ENCODE data around the gene SERPINB6. TPM values are rescaled to one million over a fixed set of nuclear protein-coding genes. Genes with fewer than 3 reads are reported as not detected.
"Not testable (repeated sequence)": the region's sequence is repeated elsewhere in the genome, so short reads cannot be mapped to it uniquely, and the experiment has no call there.

The SERPINB6 gene
- total RNA-seq, 1 donor from 2014 or later: 89.5 TPM

DNA sequence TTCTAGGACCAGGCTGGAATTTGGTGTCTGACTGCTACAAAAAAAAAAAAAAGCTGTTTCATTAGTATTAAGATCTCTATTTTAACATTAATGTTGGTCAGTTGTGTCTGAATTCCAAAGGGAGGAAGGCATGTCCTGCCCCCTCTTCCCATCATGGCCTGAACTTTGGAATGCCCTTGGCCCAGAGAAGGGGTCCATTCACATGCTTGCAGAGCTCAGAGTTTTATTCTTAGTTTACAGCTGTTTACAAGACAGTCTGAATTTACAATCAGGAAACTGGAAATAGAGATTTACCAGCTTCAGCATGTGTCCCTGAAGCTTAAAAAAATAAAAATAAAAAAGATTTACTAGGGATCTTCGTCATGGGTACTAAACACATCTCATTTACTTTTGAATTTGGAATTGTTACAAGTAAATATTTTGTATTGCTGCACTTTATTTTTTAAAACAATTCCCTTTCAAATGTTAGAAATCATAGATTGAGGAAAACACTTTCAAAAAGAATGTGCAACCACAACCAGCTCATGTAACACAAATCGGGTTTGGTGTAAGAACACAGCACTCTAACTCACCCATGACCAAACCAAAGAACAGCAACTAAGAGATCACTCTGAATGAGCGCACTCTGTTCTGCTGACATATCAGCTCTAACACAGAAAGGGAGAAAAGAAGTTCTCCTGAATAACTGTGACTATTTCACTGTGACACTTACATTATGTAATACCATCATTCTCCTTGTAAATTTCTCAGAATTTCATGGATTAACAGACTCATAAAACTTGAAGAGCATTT is 6.6 kb upstream of the SERPINB6 start:
- DNase-seq: no peak

DNA sequence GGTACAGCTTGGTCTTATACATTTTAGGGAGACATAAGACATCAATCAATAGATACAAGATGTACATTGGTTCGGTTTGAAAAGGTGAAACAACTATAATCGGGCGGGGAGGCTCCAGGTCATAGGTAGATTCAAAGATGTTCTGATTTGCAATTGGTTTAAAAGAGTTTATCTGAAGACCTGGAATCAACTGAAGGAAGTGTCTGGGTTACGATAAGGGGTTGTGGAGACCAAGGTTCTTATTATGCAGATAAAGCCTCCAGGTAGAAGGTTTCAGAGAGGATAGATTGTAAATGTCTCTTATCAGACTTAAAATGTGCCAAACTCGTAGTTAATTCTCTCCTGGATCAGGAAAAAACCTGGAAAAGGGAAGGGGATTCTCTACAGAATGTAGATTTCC is 5.9 kb upstream of the SERPINB6 start:
- no peak for DNase-seq

DNA sequence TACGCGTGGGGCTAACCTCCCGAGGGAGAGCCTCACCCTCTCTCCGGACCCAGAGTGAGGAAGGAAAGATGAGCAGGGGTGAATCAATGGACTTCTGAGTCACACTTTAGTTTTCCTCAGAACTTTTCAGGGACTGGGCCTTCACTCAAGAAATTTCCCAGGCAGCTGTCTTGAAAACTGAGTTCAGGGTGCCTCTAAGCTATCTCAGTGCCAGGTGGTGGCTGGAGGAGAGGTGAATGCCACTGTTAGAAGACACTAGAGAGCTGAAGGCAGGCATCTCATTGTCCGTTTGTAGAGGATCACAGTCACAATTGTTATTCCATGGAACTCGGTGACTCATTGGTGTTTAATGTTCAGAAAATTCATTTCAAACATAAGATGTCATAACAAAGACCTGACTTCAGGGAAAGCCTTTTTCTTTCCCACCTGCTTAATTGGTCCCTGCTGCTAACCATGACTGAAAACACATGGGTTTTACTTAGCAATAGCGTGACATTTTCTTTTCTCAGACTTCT is 5.3 kb upstream of the SERPINB6 start:
- peak; percentile 39 for DNase-seq

DNA sequence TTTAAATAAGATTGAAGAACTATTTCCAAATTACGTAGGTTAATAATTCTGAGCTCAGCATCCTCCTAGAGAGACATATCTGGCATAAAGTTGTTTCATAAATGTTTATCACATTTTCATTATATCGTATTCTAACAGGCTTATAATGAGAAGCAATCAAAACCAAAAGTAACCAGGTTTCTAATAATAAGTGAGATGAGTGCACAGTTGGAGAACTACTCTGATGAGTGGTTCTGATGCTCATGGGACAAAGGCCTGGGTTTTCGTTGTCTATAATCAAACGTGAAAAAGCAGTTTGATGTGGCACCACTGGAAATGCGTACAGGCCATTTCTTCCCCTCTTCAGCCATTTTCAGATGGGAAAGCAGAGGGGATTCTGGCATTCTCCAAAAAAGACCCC is 4.7 kb upstream of the SERPINB6 start:
- no peak for DNase-seq

DNA sequence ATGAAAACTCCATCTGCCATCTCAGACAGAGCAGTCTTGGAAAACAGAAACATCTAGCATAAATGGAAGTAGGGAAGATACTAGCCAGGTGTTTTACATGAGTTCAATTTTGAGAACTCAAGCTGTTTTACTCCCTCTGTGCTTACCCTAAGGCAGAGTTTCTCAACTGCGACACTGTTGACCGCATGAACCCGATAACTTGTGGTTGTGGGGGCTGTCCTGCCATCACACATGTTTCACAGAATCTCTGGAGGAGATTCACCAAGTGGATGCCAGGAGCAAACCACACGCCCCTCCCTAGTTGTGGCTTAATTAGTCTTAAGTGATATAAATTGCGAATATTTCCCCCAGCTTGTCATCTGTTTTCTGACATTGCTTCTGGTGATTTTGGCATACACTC is 2.3 kb upstream of the SERPINB6 start:
- no peak for DNase-seq

DNA sequence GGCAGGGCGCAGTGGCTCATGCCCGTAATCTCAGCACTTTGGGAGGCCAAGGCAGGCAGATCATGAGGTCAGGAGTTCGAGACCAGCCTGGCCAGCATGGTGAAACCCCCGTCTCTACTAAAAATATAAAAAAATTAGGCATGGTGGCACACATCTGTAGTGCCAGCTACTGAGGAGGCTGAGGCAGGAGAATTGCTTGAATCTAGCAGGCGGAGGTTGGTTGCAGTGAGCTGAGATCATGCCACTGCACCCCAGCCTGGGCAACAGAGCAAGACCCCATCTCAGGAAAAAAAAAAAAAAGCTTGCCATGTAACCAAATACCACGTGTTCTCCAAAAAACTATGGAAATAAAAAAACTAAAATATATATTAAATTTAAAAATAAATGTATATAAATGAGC is 1.8 kb upstream of the SERPINB6 start:
- not testable (repeated sequence) for DNase-seq

DNA sequence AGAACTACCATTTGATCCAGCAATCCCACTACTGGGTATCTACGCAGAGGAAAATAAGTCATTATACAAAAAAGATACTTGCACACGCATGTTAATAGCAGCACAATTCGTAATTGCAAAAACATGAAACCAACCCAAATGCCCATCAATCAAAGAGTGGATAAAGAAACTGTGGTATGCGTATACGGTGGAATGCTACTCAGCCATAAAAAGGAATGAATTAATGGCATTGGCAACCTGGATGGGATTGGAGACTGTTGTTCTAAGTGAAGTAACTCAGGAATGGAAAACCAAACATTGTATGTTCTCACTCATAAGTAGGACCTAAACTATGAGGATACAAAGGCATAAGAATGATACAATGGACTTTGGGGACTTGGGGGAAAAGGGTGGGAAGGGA is 1.3 kb upstream of the SERPINB6 start:
- not testable (repeated sequence) for DNase-seq

DNA sequence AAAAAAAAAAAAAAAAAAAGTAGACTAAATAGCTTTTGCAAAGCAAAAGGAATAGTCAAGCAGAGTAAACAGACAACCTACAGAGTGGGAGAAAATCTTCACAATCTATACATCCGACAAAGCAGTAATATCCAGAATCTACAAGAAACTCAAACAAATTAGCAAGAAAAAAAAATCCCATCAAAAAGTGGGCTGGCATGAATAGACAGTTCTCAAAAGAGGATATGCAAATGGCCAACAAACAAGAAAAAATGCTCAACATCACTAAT is 786 bp upstream of the SERPINB6 start:
- not testable (repeated sequence) for DNase-seq

DNA sequence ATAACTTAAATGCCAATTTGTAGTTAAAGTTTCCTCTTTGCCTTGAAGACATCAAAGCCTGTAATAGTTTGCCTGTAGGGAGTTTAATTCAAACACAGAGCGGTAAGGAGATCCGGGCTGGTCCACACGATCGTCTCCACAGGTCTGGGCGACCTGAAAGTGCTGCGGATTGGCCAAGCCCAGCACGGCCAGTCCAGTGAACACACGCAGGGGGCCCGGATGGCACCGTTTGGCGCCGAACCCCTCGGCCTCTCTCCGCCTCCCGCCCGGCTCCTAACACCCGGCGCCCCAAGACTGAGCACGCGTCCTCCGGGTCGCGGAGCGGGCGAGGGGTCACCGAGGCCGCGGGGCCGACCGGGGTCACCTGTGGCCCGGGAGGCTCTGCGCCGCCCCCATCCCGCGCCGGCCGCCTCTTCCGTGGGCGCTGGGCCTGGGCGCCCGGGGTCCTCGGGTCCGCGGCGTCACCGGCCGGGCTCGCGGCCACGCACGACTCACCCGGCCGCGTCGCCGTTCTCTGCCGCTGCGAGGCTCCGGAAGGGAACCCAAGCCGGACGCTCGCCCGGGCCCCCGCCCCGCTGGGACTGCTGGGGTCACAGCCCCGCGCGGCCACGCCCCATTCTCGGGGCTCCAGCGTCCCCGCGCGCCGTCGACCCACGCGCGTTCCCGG is 481 bp downstream of the SERPINB6 start:
- DNase-seq: peak; percentile 64

DNA sequence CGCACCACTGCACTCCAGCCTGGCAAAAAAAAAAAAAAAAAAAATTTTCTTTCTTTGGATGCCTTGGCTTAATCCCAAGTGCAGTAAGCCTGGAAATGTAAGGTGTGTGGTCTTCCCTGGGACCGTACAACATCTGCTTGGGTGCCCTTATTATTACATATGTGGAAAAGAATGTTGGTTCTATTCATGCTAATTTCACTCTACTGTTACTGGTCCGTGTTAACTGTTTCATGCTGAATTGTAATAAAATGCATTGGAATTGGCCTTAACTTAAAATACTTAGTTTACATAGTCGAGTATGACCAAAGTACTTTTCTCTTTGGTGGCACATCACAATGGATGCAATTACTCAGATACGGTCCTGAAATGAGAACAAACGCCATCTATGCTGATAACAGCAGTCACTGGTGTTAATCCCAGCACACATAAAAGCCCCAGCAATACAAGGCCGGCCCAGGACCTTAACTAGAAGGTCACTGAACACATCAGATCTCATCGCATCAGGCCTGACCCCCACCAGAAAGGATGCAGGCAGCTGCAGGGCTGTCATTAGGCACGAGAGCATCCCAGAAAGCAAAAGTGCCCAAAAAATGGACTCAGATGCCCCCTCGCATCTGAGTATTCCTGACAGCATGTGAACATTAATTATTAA is 1.2 kb downstream of the SERPINB6 start:
- peak; percentile 26 for DNase-seq

DNA sequence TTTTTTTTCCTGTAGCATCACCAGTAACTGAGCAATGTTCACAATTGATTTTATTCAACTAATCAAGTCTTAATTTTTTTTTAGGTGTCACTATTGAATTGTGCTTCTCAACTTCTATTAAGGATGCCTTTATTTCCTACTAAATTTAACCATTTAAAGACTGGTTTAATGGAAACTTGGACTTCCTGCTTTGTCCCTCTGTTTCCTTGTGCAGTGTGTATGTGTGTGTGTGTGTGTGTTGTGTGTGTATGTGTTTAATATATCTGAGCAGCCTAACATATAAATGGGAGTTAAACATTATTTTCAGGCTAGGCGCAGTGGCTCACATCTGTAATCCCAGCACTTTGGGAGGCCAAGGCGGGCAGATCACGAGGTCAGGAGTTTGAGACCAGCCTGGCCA is 1.8 kb downstream of the SERPINB6 start:
- no peak for DNase-seq

DNA sequence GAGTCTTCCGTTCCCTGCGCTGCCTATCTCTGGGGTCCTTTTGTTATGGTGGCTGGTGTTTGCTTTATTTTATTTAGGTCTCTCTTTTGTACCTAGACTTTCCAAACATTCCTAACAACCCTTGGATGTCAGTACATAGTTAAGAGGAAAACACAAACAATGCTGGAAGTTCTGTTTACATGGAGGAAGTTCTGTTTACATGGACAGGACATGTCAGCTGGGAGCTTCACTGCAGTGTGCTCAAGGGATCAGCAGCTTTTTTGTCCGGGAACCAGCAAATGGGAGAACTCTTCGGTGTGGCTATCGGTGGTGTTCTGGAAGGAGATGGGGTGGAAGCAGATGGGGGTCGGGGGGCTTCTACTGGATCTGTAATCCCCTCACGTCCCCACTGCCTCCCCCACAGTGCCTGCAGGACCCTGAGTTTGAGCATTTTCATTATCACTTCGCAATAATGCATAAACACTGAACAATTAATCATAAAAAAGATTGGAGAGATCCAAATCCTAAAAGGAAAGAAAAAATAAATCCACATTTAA is 2.7 kb downstream of the SERPINB6 start:
- DNase-seq: no peak

DNA sequence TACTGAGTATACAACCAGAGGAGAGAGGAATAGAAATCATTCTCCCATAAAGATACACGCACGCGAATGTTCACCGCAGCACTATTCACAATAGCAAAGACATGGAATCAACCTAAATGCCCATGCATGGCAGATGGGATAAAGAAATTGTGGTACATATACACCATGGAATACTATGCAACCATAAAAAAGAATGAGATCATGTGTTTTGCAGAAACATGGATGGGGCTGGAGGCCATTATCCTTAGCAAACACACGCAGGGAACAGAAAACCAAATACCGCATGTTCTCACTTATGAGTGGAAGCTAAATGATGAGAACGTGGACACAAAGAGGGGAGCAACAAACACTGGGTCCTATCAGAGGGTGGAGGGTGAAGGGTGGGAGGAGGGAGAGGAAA is 3.4 kb downstream of the SERPINB6 start:
- no peak for DNase-seq

DNA sequence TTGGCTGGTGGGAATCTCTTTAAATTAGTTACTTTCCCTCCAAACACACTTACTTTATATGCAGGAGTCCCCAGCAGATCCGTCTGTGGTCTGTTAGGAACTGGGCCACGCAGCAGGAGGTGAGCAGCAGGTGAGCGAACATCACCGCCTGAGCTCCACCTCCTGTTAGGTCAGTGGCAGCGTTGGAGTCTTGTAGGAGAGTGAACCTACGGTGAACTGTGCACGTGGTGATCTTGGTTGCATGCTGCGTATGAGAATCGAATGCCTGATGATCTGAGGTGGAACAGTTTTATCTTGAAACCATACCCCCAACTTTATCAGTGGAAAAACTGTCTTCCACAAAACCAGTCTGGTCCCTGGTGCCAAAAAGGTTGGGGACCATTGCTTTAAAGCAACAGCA is 5.0 kb downstream of the SERPINB6 start:
- no peak for DNase-seq

DNA sequence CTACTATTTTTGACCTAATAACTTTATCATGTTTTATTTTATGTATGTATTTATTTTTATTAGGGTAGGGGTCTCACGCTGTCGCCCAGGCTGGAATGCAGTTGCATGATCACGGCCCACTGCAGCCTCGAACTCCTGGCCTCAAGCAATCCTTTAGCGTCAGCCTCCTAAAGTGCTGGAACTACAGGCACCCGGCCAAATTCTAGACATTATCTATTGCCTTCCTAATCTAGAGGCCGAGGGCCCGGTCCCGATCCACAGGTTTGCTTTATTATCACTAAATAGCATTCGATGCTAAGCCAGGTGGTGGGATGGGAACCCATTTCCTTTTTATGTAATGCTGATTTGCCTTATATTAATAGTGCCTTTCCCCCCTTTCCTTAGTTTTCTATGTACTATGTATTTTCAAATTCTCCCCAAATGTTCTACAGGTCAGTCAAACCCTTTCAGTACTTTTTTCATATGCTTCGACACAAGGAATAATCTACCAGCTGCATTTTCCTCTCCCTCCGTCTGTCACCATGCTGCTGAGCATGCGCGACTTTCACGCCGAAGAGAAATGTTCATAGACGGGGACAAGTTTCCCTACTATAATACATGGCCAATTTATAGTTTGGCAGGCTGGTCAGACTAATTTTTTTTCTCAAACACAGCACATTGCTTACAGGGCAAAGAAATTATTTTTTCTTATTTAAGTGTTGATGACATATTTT is 6.4 kb downstream of the SERPINB6 start:
- DNase-seq: no peak

DNA sequence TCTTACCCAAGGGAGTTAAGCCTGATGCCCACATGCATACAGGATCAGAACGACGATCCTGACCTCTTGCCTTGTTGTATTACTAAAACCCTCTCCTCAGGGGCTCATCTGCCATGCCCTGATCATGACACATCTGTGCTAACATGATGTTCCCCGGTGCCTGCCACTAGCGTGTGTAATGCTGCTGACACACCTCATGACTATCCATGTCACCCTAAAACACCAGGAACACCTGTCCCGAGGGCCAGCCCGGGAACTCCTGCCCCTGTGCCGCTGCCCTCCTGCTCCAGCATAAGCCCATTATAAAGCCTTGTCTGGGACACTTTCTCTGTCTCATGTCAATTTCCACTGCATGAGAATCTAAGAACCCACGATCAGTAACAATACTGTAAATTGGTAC is 7.6 kb downstream of the SERPINB6 start:
- DNase-seq: no peak

DNA sequence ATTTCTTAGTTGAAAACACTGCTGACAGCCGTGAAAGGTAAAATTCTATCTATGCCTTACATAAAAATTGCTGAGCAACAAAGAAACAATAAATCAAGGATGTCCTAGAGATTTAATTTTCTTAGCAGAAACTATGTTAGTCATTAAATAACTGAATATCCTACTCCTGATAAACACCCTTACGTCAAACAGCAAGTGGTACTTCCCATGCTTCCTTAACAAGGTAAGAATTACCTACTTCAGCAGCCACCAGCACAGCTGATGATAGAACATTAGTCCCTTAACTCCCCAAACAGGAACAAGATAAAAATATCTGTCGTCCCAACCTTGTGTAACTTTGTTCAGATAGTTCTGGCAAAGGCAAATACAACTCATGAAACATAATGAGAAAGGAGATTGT is 8.7 kb downstream of the SERPINB6 start:
- no peak for DNase-seq

DNA sequence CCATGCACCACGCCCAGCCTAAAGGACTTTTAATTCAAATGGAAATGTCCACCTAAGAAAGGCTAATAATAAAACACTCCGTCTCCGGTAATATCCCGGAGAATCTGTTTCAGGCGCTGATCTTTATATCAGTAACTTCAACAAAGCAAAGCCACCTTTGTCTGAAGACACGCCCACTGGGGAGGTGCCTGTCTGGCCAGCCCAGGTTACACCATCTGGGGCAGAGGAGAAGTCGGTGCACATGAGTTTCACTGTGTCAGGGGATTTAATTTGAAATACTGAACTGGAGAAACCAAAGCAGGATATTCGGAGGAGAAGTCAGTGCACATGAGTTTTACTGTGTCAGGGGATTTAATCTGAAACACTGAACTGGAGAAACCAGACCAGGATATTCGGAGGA is 9.4 kb downstream of the SERPINB6 start:
- no peak for DNase-seq

DNA sequence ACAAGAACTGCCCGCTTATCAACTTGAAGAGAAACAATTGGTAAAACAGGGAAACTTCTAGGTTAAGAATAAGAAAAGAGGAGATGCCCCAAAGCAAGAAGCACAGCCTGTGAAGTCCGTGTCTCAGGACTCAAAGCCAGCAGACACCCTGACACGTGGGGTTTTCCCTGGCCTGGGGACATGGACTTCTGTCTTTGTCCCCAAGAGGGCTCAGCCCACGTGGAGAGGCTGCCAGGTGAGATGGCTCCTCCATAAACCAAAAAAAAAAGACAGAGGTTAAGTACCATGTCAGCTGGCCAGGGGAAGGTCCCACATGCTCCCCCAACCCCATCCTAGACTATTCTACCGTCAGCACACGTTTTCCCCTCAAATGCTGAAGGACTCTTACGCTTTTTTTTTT is 9.9 kb downstream of the SERPINB6 start:
- DNase-seq: no peak

DNA sequence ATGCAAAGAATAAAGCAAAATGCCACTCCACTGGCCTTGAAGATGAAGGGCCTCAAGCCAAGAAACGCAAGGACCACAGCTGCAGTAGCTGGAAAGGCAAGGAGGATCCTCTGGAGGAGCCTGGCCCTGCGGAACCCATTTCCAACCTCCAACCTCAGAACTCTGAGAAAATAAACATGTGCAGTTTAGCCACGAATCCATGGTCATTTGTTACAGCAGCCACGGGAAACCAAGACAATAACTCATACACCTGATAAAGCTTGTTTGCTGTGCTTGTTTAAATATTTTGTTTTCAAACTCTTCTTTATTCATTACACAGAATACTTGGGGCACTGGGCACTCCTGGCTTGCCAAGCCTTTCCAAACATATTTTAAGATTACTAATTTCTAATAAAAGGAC is 10.4 kb downstream of the SERPINB6 start:
- DNase-seq: no peak

DNA sequence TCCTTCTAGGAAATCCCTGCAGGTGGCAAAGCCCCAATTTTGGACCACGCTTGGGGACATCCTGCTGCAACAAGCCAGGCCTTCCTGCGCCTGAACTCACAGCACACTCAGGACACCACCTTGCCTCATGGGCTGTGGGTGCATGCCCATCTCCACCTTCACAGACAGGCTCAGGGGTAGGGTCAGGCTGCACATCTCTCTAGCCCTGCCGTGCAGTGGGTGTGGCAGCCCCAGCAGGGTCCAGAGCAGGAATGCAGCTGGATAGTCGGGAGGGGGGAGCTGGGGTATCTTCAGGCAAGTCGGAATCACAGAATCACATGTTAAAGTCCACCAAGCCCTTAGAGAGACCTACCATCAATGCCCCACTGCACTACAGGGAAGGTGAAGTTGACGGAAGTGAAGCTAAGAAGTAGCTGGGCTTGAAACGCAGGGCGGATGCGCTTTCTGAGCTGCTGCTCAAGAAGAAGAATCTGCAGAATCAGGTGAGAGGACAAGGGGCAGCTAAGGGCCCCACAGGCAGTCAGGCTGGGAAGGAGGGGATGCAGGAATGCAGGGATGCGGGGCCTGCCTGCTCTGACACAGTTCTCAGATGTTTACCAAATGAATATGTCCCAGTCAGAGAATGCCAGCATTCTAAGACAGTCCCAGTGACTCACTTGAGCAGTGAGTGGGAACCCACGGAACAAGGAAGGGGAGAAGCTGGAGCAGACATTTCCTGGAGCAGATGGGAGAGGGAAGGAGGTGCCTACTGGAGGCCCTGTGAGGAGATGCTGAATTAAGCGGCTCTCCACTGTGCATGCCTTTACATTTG is 11.3 kb downstream of the SERPINB6 start:
- no peak for DNase-seq

DNA sequence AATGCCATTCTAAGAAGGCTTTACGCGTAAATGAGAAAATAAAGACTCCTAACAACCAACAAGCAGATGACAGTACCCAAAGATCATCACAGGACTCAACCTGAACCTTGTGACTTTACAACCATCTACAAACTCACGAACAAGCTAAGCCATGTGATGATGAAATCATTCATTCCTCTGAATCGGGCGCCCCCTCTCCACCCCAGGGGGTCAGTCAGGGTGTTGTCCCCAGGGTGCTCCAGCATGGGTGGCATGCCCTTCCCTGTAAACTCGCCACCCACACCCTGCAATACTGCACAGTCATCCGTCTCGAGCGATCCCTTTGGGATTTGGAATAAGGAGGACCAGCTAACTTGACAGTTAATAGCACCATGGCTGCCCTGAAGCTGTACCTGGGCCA is 12.6 kb downstream of the SERPINB6 start:
- DNase-seq: no peak

Data from tongue (tissue), 2 donors.